ENCODE measurements around the gene AOC1.

Gene AOC1

GRCh38 chr7:150835019-150835418, 17.3 kb upstream of the AOC1 start:
- DNase-seq: no peak

- no peak for DNase-seq
Observed at GRCh38 chr7:150835702-150836280, 16.5 kb upstream of the AOC1 start.

- DNase-seq: no peak
Observed at GRCh38 chr7:150838965-150839650, 13.2 kb upstream of the AOC1 start.

GRCh38 chr7:150842018-150842417, 10.3 kb upstream of the AOC1 start:
- DNase-seq: no peak

- no peak for DNase-seq
Observed at GRCh38 chr7:150842716-150843115, 9.6 kb upstream of the AOC1 start.

GRCh38 chr7:150845421-150845861, 6.9 kb upstream of the AOC1 start:
- DNase-seq: no peak

- no peak for DNase-seq
Observed at GRCh38 chr7:150846291-150847115, 5.8 kb upstream of the AOC1 start.

GRCh38 chr7:150847536-150847935, 4.8 kb upstream of the AOC1 start:
- no peak for DNase-seq

GRCh38 chr7:150848111-150848510, 4.2 kb upstream of the AOC1 start:
- DNase-seq: no peak

- no peak for DNase-seq
Observed at GRCh38 chr7:150848561-150849115, 3.7 kb upstream of the AOC1 start.

GRCh38 chr7:150849204-150849775, 3.0 kb upstream of the AOC1 start:
- DNase-seq: no peak

- no peak for DNase-seq
Observed at GRCh38 chr7:150850273-150850672, 2.0 kb upstream of the AOC1 start.

- no peak for DNase-seq
Observed at GRCh38 chr7:150851492-150852370, 586 bp upstream of the AOC1 start.

GRCh38 chr7:150854066-150855000, 2.0 kb downstream of the AOC1 start:
- no peak for DNase-seq

GRCh38 chr7:150855046-150855445, 2.7 kb downstream of the AOC1 start:
- DNase-seq: no peak

GRCh38 chr7:150855476-150856302, 3.4 kb downstream of the AOC1 start:
- no peak for DNase-seq

- no peak for DNase-seq
Observed at GRCh38 chr7:150856303-150857275, 4.3 kb downstream of the AOC1 start.

- DNase-seq: no peak
Observed at GRCh38 chr7:150857276-150858055, 5.1 kb downstream of the AOC1 start.

Data from activated CD4-positive, alpha-beta T cell treated with anti-CD3 and anti-CD28 coated beads, Interleukin-2, Interleukin-6, amounts not matched to agents 100 ng/mL and 50 ng/mL, durations not matched to agents 16 hours and 8 hours (primary cell).